SK-N-SH treated with all-trans-retinoic acid at 6 μM for 48 hours (cell line): Measurements from ENCODE around the gene MAGED2.

ENCODE experiments used
- ATAC-seq: fragments of 200-7000 bp; cut with Tn5 transposase; 3 replicates; pipeline ENCODE4 v1.9.1; 2020; ENCODE audit warnings: mild to moderate bottlenecking, moderate library complexity
- ARNTL ChIP-seq: fragments of 450-650 bp; formaldehyde crosslinking; IDR thresholded peaks from 2 replicates; pipeline ENCODE4 v1.5.0; 2020; ENCODE audit warnings: low read depth, mild to moderate bottlenecking, moderate library complexity, borderline replicate concordance
- BACH2 ChIP-seq: fragments of 250-450 bp; sonication (Bioruptor Pico); IDR thresholded peaks from 2 replicates; pipeline ENCODE4 v1.9.0; 2021; ENCODE audit warnings: mild to moderate bottlenecking, borderline replicate concordance
- CSDC2 ChIP-seq: fragments of 250-450 bp; sonication (Bioruptor Pico); IDR thresholded peaks from 2 replicates; pipeline ENCODE4 v1.5.0; 2020; ENCODE audit warnings: mild to moderate bottlenecking, moderate library complexity
- ESRRG ChIP-seq: fragments of 250-450 bp; sonication (Bioruptor Pico); IDR thresholded peaks from 2 replicates; pipeline ENCODE4 v1.6.1; 2021; ENCODE audit warnings: mild to moderate bottlenecking
- GLIS3 ChIP-seq: fragments of 250-450 bp; sonication (Bioruptor Pico); IDR thresholded peaks from 2 replicates; pipeline ENCODE4 v1.5.0; 2020; ENCODE audit warnings: mild to moderate bottlenecking, moderate library complexity
- ISL1 ChIP-seq: fragments of 250-450 bp; sonication (Bioruptor Pico); IDR thresholded peaks from 2 replicates; pipeline ENCODE4 v2.1.2; 2022; ENCODE audit warnings: mild to moderate bottlenecking, moderate library complexity
- OSR1 ChIP-seq: fragments of 250-450 bp; sonication (Bioruptor Pico); IDR thresholded peaks from 2 replicates; pipeline ENCODE4 v1.8.0; 2022; ENCODE audit warnings: moderate library complexity, mild to moderate bottlenecking, inconsistent platforms
- RARB ChIP-seq: fragments of 250-450 bp; sonication (Bioruptor Pico); IDR thresholded peaks from 2 replicates; pipeline ENCODE4 v1.8.0; 2021; ENCODE audit warnings: mild to moderate bottlenecking, moderate library complexity
- SNAI2 ChIP-seq: fragments of 250-450 bp; sonication (Bioruptor Pico); IDR thresholded peaks from 2 replicates; pipeline ENCODE4 v1.5.0; 2020; ENCODE audit warnings: mild to moderate bottlenecking, moderate library complexity
- TCF4 ChIP-seq: fragments of 250-450 bp; sonication (Bioruptor Pico); IDR thresholded peaks from 2 replicates; pipeline ENCODE4 v1.8.0; 2021; ENCODE audit warnings: mild to moderate bottlenecking, moderate library complexity, borderline replicate concordance
- ZFP30 ChIP-seq: fragments of 450-650 bp; formaldehyde crosslinking; IDR thresholded peaks from 2 replicates; pipeline ENCODE4 v1.5.0; 2022; ENCODE audit warnings: mild to moderate bottlenecking, moderate library complexity
- ZNF565 ChIP-seq: fragments of 450-650 bp; formaldehyde crosslinking; conservative IDR thresholded peaks from 2 replicates; pipeline ENCODE4 v1.5.0; 2020; ENCODE audit warnings: low read depth, mild to moderate bottlenecking, moderate library complexity
- ZNF70 ChIP-seq: fragments of 450-650 bp; formaldehyde crosslinking; IDR thresholded peaks from 2 replicates; pipeline ENCODE4 v1.5.0; 2020; ENCODE audit warnings: mild to moderate bottlenecking, moderate library complexity
- ZNF8 ChIP-seq: fragments of 450-650 bp; formaldehyde crosslinking; IDR thresholded peaks from 2 replicates; pipeline ENCODE4 v1.5.0; 2020; ENCODE audit warnings: mild to moderate bottlenecking, moderate library complexity
- TF ChIP-seq, protein P1 (sequence below): fragments of 250-450 bp; sonication (Bioruptor Pico); IDR thresholded peaks from 2 replicates; pipeline ENCODE4 v1.8.0; 2021; ENCODE audit warnings: low read depth, mild to moderate bottlenecking, moderate library complexity, borderline replicate concordance
- TF ChIP-seq, protein P2 (sequence below): fragments of 250-450 bp; sonication (Bioruptor Pico); IDR thresholded peaks from 2 replicates; pipeline ENCODE4 v1.5.1; 2021; ENCODE audit warnings: mild to moderate bottlenecking, moderate library complexity
- TF ChIP-seq, protein P3 (sequence below): fragments of 250-450 bp; sonication (Bioruptor Pico); IDR thresholded peaks from 2 replicates; pipeline ENCODE4 v1.5.1; 2020; ENCODE audit warnings: low read depth, mild to moderate bottlenecking, moderate library complexity
- TF ChIP-seq, protein P4 (sequence below): fragments of 250-450 bp; sonication (Bioruptor Pico); IDR thresholded peaks from 2 replicates; pipeline ENCODE4 v1.5.0; 2020; ENCODE audit warnings: mild to moderate bottlenecking, moderate library complexity

Gene MAGED2

DNA sequence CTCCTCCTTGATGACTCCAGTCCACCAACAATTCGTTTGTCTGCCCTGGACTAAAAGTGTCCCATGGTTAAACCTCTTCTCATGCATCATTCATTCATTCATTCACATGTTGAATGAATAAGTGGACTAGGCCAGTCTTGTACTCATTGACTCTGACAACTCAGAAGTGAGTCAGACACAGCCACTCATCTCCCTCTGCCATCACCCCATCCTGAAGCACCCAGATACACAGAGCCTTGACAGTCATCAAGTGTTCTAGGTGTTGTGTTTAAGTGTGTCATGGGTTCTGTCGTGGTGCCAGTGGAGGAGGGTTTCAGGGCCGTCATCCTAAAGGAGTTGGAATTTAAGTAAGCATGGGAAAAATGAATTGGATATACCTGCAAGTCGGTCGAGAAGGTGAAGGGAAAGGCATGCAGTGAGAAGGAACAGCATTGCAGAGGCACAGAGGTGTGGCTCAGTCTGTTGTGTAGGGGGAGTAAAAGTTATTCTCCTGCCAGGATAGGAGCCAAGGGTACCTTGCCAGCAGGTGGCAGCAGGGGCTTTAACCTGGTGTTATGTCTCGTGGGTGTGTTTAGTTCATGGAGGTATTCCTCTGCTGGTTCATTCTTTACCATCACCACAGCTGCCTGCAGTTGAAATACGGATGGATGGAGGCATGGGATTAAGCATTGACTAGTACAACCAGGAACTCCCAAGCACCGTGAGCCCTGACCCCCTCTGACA lies 18.3 kb downstream of the MAGED2 start:
- TF ChIP-seq CSDC2 (CRISPR knock-in tag) = no peak
- TF ChIP-seq, protein P1, sequence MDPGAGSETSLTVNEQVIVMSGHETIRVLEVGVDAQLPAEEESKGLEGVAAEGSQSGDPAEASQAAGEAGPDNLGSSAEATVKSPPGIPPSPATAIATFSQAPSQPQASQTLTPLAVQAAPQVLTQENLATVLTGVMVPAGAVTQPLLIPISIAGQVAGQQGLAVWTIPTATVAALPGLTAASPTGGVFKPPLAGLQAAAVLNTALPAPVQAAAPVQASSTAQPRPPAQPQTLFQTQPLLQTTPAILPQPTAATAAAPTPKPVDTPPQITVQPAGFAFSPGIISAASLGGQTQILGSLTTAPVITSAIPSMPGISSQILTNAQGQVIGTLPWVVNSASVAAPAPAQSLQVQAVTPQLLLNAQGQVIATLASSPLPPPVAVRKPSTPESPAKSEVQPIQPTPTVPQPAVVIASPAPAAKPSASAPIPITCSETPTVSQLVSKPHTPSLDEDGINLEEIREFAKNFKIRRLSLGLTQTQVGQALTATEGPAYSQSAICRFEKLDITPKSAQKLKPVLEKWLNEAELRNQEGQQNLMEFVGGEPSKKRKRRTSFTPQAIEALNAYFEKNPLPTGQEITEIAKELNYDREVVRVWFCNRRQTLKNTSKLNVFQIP (CRISPR knock-in tag) = no peak
- no peak for TF ChIP-seq ZFP30 (CRISPR knock-in tag)
- TF ChIP-seq SNAI2 (CRISPR knock-in tag) = no peak
- TF ChIP-seq GLIS3 (CRISPR knock-in tag) = no peak
- TF ChIP-seq ARNTL (CRISPR knock-in tag) = no peak
- TF ChIP-seq ESRRG (CRISPR knock-in tag) = no peak
- TF ChIP-seq BACH2 = no peak
- TF ChIP-seq RARB (CRISPR knock-in tag) = no peak
- TF ChIP-seq ZNF70 (CRISPR knock-in tag) = no peak
- TF ChIP-seq ZNF565 = no peak
- TF ChIP-seq, protein P2, sequence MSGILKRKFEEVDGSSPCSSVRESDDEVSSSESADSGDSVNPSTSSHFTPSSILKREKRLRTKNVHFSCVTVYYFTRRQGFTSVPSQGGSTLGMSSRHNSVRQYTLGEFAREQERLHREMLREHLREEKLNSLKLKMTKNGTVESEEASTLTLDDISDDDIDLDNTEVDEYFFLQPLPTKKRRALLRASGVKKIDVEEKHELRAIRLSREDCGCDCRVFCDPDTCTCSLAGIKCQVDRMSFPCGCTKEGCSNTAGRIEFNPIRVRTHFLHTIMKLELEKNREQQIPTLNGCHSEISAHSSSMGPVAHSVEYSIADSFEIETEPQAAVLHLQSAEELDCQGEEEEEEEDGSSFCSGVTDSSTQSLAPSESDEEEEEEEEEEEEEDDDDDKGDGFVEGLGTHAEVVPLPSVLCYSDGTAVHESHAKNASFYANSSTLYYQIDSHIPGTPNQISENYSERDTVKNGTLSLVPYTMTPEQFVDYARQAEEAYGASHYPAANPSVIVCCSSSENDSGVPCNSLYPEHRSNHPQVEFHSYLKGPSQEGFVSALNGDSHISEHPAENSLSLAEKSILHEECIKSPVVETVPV (CRISPR knock-in tag) = no peak
- TF ChIP-seq ZNF8 (CRISPR knock-in tag) = no peak
- TF ChIP-seq OSR1 = no peak
- TF ChIP-seq, protein P3, sequence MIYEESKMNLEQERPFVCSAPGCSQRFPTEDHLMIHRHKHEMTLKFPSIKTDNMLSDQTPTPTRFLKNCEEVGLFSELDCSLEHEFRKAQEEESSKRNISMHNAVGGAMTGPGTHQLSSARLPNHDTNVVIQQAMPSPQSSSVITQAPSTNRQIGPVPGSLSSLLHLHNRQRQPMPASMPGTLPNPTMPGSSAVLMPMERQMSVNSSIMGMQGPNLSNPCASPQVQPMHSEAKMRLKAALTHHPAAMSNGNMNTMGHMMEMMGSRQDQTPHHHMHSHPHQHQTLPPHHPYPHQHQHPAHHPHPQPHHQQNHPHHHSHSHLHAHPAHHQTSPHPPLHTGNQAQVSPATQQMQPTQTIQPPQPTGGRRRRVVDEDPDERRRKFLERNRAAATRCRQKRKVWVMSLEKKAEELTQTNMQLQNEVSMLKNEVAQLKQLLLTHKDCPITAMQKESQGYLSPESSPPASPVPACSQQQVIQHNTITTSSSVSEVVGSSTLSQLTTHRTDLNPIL (CRISPR knock-in tag) = no peak
- TF ChIP-seq, all 23 proteins: peak for 0
- no peak for ATAC-seq

DNA sequence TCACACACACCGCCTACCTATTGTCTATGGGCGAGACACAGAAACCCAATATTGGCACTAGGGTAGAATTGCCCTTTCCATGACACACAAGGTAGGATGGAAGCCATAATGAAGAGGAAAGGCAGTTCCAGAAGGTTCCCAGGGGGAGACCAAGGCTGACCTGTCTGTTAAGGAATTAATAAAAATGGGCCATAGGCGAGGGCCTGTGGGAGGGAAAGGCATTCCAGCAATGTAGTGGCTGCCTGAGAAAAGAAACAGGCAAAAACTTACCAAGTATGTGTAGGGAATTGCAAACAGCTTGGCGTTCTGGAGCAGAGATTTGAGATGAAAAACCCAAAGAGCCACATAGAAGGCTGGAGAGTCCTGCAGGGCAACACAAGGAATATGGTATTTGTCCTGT lies 19.1 kb downstream of the MAGED2 start:
- no peak for ATAC-seq
- TF ChIP-seq CSDC2 (CRISPR knock-in tag) = no peak
- TF ChIP-seq, protein P4, sequence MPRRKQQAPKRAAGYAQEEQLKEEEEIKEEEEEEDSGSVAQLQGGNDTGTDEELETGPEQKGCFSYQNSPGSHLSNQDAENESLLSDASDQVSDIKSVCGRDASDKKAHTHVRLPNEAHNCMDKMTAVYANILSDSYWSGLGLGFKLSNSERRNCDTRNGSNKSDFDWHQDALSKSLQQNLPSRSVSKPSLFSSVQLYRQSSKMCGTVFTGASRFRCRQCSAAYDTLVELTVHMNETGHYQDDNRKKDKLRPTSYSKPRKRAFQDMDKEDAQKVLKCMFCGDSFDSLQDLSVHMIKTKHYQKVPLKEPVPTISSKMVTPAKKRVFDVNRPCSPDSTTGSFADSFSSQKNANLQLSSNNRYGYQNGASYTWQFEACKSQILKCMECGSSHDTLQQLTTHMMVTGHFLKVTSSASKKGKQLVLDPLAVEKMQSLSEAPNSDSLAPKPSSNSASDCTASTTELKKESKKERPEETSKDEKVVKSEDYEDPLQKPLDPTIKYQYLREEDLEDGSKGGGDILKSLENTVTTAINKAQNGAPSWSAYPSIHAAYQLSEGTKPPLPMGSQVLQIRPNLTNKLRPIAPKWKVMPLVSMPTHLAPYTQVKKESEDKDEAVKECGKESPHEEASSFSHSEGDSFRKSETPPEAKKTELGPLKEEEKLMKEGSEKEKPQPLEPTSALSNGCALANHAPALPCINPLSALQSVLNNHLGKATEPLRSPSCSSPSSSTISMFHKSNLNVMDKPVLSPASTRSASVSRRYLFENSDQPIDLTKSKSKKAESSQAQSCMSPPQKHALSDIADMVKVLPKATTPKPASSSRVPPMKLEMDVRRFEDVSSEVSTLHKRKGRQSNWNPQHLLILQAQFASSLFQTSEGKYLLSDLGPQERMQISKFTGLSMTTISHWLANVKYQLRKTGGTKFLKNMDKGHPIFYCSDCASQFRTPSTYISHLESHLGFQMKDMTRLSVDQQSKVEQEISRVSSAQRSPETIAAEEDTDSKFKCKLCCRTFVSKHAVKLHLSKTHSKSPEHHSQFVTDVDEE (CRISPR knock-in tag) = no peak
- no peak for TF ChIP-seq ESRRG (CRISPR knock-in tag)
- TF ChIP-seq, all 23 proteins: peak for 0

DNA sequence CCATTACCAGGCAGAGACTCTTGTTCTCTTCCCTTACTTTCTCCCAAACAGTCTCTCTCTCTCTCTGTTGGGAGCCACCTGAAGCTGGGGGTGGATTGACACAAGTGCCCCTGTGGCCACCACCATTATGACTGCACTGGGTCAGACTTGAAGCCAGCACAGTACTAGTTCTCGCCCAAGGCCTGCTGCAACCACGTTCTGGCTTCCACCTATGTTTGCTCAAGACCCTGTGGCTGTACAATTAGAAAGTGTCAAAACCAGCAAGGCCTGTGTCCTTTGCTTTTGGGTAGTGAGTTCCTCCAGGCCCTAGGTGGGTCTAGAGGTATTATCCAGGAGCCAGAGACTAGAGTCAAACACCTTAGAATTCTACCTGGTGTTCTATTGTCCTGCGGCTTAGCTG lies 31.0 kb downstream of the MAGED2 start:
- TF ChIP-seq ISL1 (CRISPR knock-in tag) (no peak), SNAI2 (CRISPR knock-in tag) (no peak), ZFP30 (CRISPR knock-in tag) (no peak), TCF4 (no peak), GLIS3 (CRISPR knock-in tag) (no peak)
- TF ChIP-seq, all 23 proteins: peak for 0

DNA sequence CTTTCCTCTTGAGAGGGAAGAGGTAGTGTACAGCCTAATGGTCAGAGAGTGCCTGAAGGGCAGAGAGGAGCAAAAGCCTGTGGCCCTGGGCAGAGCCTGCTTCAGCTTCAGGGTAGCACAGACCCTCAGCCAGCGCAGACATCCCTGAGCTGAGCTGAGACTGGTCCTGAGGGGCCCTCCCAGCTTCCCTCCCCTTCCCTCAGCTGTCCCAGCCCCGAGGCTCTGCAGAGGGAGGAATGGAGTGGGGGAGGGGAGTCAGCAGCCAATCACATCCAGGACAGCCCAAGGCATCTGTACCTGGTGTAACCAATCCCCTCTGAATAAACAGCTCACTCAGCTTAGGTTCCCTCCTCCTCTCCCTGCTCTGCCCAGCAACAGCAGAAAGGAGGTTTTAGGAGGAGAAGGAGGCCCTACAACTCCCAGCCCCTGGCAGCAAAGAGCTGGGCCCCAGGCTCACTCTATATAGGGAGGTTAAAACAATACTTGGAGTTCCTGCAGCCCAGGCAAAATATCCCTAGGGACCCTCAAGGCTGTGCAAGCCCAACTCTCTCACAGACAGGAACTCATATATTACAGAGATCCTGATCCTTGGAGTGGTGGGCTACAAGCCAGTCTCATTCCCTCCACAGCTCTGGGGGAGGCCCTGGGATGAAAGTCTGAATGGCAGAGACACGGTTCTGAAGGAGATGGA lies 33.8 kb downstream of the MAGED2 start:
- peak; percentile 72 for ATAC-seq

More for the DNA sequence above, 31.0 kb downstream of the MAGED2 start:
- no peak for ATAC-seq

DNA sequence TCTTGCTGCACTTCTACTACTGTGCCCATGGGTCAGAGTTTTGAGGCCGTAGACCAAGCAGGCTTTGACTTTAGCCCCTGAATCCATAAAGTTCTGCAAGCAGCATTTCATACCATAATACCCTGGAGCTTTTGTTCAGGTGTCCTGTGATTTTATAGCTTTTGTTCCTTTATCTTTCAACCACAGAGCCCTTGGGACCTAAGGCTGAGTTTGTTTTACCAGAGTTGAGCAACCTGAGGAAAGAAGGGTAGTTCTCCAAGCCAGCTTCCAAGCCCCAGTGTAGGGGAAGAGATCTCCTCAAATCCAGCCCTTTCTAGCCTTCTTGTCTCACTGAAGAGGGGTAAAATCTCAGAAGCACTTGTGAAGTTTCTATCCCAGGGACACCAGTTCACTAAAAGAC lies 35.1 kb downstream of the MAGED2 start:
- no peak for ATAC-seq
- TF ChIP-seq CSDC2 (CRISPR knock-in tag) (no peak), TCF4 (no peak), OSR1 (no peak), SNAI2 (CRISPR knock-in tag) (no peak), BACH2 (no peak)
- TF ChIP-seq, all 23 proteins: peak for 0
